Measurements from ENCODE around the gene NMU. TPM values are rescaled to one million over a fixed set of nuclear protein-coding genes. Genes with fewer than 3 reads are reported as not detected.

NMU gene
- total and polyA plus RNA-seq, 9 of the 15 experiments (the other 6 are each of a cell fraction or from before 2014, with no cell fraction given) = 73.8 to 846 (median 599) TPM

DNA sequence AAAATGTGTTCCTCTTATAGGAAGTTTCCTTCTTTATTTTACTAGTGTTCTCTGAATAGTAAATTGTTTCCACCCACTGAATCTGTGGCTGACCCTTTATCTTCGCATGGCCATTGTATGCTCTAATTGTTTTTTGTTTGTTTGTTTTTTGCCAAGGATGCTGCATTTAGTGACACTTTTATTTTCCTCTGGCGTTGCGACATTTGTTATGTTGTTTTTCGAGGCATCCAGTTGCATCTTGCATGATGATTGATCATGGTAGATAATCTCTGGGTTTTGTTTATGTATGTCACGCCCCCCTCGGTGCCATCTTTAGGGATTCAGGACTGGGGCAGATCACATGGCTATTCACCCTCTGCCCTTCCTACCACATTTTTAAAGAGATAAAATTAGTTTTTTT is 2.2 kb downstream of the NMU start (continued):
- TF ChIP-seq ETV1 (tag; conservative IDR thresholded peaks at IDR 0.05; ENCODE audit: low read depth) (0 out of 2 replicates have a peak, but pooled peaks have one; percentile 16), ZBTB26 (CRISPR knock-in tag; IDR thresholded peaks at IDR 0.05) (0 out of 2 replicates have a peak, but pooled peaks have one; percentile 33), MYC (IDR thresholded peaks at IDR 0.05; ENCODE audit: low read depth, low read length) (peak; percentile 40; the same call in 1 of the 2 replicates), MYC (CRISPR knock-in tag; IDR thresholded peaks at IDR 0.05; ENCODE audit: borderline replicate concordance, low read depth) (no peak), CEBPG (CRISPR knock-in tag; IDR thresholded peaks at IDR 0.05) (no peak; the same call in 1 of the 2 replicates), CEBPG (tag; conservative IDR thresholded peaks at IDR 0.05 in 1 of 2, IDR thresholded peaks at IDR 0.05 in 1 of 2) (peak; percentile 25 to 37; a peak in 1 of 4 replicates), ZNF668 (CRISPR knock-in tag; IDR thresholded peaks at IDR 0.05) (no peak), BRCA1 (IDR thresholded peaks at IDR 0.05) (no peak), BRCA1 (CRISPR knock-in tag; IDR thresholded peaks at IDR 0.05) (no peak), FOXM1 (IDR thresholded peaks at IDR 0.05; ENCODE audit: low read depth) (no peak), FOXM1 (CRISPR knock-in tag; IDR thresholded peaks at IDR 0.05; ENCODE audit: low read depth) (no peak), SMARCA4 (IDR thresholded peaks at IDR 0.05) (0 out of 2 replicates have a peak, but pooled peaks have one; percentile 34), STAT5A (IDR thresholded peaks at IDR 0.05; ENCODE audit: borderline replicate concordance, low read length) (no peak), CBX1 (IDR thresholded peaks at IDR 0.05; ENCODE audit: low read depth) (no peak), NONO (IDR thresholded peaks at IDR 0.05; ENCODE audit: low read depth in 2 of 2, low read length in 1 of 2) (no peak), SMARCC2 (IDR thresholded peaks at IDR 0.05; ENCODE audit: low read depth) (no peak), NBN (IDR thresholded peaks at IDR 0.05; ENCODE audit: low read depth) (peak; percentile 51; the same call in 1 of the 2 replicates), HMG20A (CRISPR knock-in tag; conservative IDR thresholded peaks at IDR 0.05) (no peak), PHF21A (IDR thresholded peaks at IDR 0.05; ENCODE audit: borderline replicate concordance, low read depth) (no peak)
- TF ChIP-seq, protein P1, sequence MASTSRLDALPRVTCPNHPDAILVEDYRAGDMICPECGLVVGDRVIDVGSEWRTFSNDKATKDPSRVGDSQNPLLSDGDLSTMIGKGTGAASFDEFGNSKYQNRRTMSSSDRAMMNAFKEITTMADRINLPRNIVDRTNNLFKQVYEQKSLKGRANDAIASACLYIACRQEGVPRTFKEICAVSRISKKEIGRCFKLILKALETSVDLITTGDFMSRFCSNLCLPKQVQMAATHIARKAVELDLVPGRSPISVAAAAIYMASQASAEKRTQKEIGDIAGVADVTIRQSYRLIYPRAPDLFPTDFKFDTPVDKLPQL (IDR thresholded peaks at IDR 0.05; ENCODE audit: extremely low read depth, insufficient read length) = no peak
- TF ChIP-seq, protein P2, sequence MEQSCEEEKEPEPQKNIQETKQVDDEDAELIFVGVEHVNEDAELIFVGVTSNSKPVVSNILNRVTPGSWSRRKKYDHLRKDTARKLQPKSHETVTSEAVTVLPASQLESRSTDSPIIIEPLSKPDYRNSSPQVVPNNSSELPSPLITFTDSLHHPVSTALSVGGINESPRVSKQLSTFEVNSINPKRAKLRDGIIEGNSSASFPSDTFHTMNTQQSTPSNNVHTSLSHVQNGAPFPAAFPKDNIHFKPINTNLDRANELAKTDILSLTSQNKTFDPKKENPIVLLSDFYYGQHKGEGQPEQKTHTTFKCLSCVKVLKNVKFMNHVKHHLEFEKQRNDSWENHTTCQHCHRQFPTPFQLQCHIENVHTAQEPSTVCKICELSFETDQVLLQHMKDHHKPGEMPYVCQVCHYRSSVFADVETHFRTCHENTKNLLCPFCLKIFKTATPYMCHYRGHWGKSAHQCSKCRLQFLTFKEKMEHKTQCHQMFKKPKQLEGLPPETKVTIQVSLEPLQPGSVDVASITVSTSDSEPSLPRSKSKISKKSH (CRISPR knock-in tag; IDR thresholded peaks at IDR 0.05) = no peak
- TF ChIP-seq, protein P3, sequence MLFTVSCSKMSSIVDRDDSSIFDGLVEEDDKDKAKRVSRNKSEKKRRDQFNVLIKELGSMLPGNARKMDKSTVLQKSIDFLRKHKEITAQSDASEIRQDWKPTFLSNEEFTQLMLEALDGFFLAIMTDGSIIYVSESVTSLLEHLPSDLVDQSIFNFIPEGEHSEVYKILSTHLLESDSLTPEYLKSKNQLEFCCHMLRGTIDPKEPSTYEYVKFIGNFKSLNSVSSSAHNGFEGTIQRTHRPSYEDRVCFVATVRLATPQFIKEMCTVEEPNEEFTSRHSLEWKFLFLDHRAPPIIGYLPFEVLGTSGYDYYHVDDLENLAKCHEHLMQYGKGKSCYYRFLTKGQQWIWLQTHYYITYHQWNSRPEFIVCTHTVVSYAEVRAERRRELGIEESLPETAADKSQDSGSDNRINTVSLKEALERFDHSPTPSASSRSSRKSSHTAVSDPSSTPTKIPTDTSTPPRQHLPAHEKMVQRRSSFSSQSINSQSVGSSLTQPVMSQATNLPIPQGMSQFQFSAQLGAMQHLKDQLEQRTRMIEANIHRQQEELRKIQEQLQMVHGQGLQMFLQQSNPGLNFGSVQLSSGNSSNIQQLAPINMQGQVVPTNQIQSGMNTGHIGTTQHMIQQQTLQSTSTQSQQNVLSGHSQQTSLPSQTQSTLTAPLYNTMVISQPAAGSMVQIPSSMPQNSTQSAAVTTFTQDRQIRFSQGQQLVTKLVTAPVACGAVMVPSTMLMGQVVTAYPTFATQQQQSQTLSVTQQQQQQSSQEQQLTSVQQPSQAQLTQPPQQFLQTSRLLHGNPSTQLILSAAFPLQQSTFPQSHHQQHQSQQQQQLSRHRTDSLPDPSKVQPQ (CRISPR knock-in tag; IDR thresholded peaks at IDR 0.05; ENCODE audit: borderline replicate concordance) = no peak

All from K562 (cell line).